A549 (cell line): Measurements from ENCODE around the gene SERPINB2. TPM values are rescaled to one million over a fixed set of nuclear protein-coding genes. Genes with fewer than 3 reads are reported as not detected.

Experiments
- ATAC-seq, 2 experiments: fragments of 200-7000 bp in 1 of 2; fragments of >200 bp in 1 of 2; cut with Nextera tagmentation in 1 of 2; cut with Tn5 transposase in 1 of 2; 3 replicates each; pipeline versions ENCODE4 v1.8.0 to v1.9.1; 2018 to 2020; ENCODE audit warnings: mild to moderate bottlenecking in 1 of 2, moderate library complexity in 1 of 2
- CTCF ChIA-PET: fragments of 300-600 bp; sonication (Branson Sonifier 250); formaldehyde crosslinking; extraction: SDS; loops from one replicate; lab custom pipeline; 2021; ENCODE audit warnings: antibody characterized with exemption, inconsistent platforms; lab: Yijun Ruan, JAX
- POLR2A ChIA-PET: fragments of 350-600 bp; formaldehyde crosslinking; extraction: SDS; loops from one replicate; lab custom pipeline; 2021; ENCODE audit warnings: antibody characterized with exemption, inconsistent platforms; lab: Yijun Ruan, JAX
- DNase-seq, 2 experiments: peaks; one replicate each; pipeline versions ENCODE4 v3.0.0 to v3.0.0-alpha.2; 2011 to 2016; ENCODE audit warnings: low read depth in 1 of 2, low spot score in 1 of 2
- FAIRE-seq: peaks from 2 replicates; lab custom pipeline; 2011; peaks lifted over from hg19 to GRCh38; lab: Jason Lieb, UNC
- H3K27ac ChIP-seq, 2 experiments: fragments of >200 bp; sonication (Bioruptor Twin); formaldehyde crosslinking; 3 replicates each; pipeline ENCODE4 v1.5.1; 2016 to 2017
- H3K4me1 ChIP-seq: fragments of >200 bp; sonication (Bioruptor Twin); formaldehyde crosslinking; 3 replicates; pipeline ENCODE4 v1.6.1; 2016
- H3K4me2 ChIP-seq: fragments of >200 bp; sonication (Bioruptor Twin); formaldehyde crosslinking; 3 replicates; pipeline ENCODE4 v1.6.1; 2016
- H3K4me3 ChIP-seq: fragments of >200 bp; sonication (Bioruptor Twin); formaldehyde crosslinking; 3 replicates; pipeline ENCODE4 v1.5.1; 2016
- H3K9me3 ChIP-seq: fragments of >200 bp; sonication (Bioruptor Twin); formaldehyde crosslinking; 3 replicates; pipeline ENCODE4 v1.6.1; 2016
- BHLHE40 ChIP-seq: IDR thresholded peaks from 2 replicates; pipeline ENCODE4 v1.6.1; 2012; ENCODE audit warnings: low read depth, low read length, inconsistent platforms
- CEBPB ChIP-seq, 2 experiments: fragments of >200 bp in 1 of 2; sonication (Bioruptor Twin) in 1 of 2; formaldehyde crosslinking in 1 of 2; IDR thresholded peaks; 2 replicates each; pipeline ENCODE4 v1.6.1; 2012 to 2016
- EHMT2 ChIP-seq: fragments of 200-600 bp; sonication (generic); IDR thresholded peaks from 2 replicates; pipeline ENCODE4 v1.6.1; 2016; ENCODE audit warnings: antibody characterized with exemption, low read depth, mild to moderate bottlenecking, moderate library complexity
- FOSL2 ChIP-seq, 2 experiments: fragments of 450-650 bp in 1 of 2; fragments of >200 bp in 1 of 2; sonication (Bioruptor Twin) in 1 of 2; formaldehyde crosslinking; IDR thresholded peaks; 2 replicates each; pipeline versions ENCODE4 v1.5.0 to v1.6.1; 2016 to 2020; ENCODE audit warnings: mild to moderate bottlenecking in 1 of 2, moderate library complexity in 1 of 2
- FOXS1 ChIP-seq: fragments of 250-450 bp; sonication (Bioruptor Pico); IDR thresholded peaks from 2 replicates; pipeline ENCODE4 v1.5.0; 2020; ENCODE audit warnings: mild to moderate bottlenecking, moderate library complexity
- HOXB13 ChIP-seq: fragments of 250-450 bp; sonication (Bioruptor Pico); IDR thresholded peaks from 2 replicates; pipeline ENCODE4 v1.5.0; 2020; ENCODE audit warnings: low read depth, mild to moderate bottlenecking, moderate library complexity
- MAFK ChIP-seq: fragments of 450-650 bp; IDR thresholded peaks from 2 replicates; pipeline ENCODE4 v1.6.1; 2014; ENCODE audit not compliant: partially characterized antibody
- NPAS2 ChIP-seq: fragments of 250-450 bp; sonication (Bioruptor Pico); IDR thresholded peaks from 2 replicates; pipeline ENCODE4 v1.8.0; 2022; ENCODE audit warnings: mild to moderate bottlenecking, moderate library complexity, borderline replicate concordance
- POLR2AphosphoS2 ChIP-seq: conservative IDR thresholded peaks from 2 replicates; pipeline ENCODE4 v1.6.1; 2012; ENCODE audit warnings: low read length, improper control_type of control experiment, inconsistent platforms
- SMC3 ChIP-seq: fragments of >200 bp; sonication (Bioruptor Twin); formaldehyde crosslinking; IDR thresholded peaks from 3 replicates; pipeline ENCODE4 v1.6.1; 2018; ENCODE audit warnings: inconsistent platforms
- WGBS: methylation state at CpG from one replicate; pipeline ENCODE4 v1.1.6; 2017; ENCODE audit errors: missing lambda C conversion rate; 5-methylcytosine and 5-hydroxymethylcytosine counted together
- polyA plus RNA-seq, 4 experiments: library from polyadenylated mRNA; depleted of rRNA in 3 of 4; stranded (reverse); fragments of >200 nt; fragmentation: RNase III in 1 of 4; extraction: RNeasy Plus Mini Kit Qiagen cat#74134 plus additional on column Dnase treatment in 1 of 4; gene quantifications; 2 replicates in 3 of 4; 3 replicates in 1 of 4; pipeline ENCODE4 v1.2.3, GENCODE V29; 2011 to 2017
- TF ChIP-seq, protein P1 (sequence below): fragments of 250-450 bp; sonication (Bioruptor Pico); IDR thresholded peaks from 2 replicates; pipeline ENCODE4 v1.5.0; 2021; ENCODE audit warnings: mild to moderate bottlenecking, moderate library complexity, borderline replicate concordance
- TF ChIP-seq, protein P2 (sequence below): fragments of 450-650 bp; IDR thresholded peaks from 2 replicates; pipeline ENCODE4 v1.6.1; 2014; ENCODE audit warnings: antibody characterized with exemption
- TF ChIP-seq, protein P3 (sequence below): fragments of >200 bp; sonication (Bioruptor Twin); formaldehyde crosslinking; IDR thresholded peaks from 3 replicates; pipeline ENCODE4 v1.6.1; 2016
- TF ChIP-seq, protein P4 (sequence below): fragments of >200 bp; sonication (Bioruptor Twin); formaldehyde crosslinking; IDR thresholded peaks from 2 replicates; pipeline ENCODE4 v1.6.1; 2016

SERPINB2 gene
- polyA plus RNA-seq, 2 of the 4 experiments (the other 2 are of a cell fraction): not detected

DNA sequence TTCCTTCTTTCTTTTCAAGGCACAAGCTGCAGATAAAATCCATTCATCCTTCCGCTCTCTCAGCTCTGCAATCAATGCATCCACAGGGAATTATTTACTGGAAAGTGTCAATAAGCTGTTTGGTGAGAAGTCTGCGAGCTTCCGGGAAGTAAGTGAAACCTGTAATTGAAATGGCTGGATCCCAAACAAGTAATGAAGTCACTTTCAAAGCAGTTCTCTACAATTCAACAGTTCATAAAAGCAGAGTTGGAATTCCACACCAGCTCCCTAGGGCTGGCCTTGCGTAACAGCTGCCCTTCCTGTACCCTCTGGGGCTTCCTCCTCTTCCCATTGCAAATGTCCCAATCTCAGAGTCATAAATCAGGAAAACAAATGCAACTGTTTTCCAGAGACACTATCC is 9.6 kb downstream of the SERPINB2 start:
- H3K4me3 ChIP-seq: no peak overlapping the region
- ChIA-PET POLR2A (no interaction called here), CTCF (no interaction called here)
- TF ChIP-seq, protein P1, sequence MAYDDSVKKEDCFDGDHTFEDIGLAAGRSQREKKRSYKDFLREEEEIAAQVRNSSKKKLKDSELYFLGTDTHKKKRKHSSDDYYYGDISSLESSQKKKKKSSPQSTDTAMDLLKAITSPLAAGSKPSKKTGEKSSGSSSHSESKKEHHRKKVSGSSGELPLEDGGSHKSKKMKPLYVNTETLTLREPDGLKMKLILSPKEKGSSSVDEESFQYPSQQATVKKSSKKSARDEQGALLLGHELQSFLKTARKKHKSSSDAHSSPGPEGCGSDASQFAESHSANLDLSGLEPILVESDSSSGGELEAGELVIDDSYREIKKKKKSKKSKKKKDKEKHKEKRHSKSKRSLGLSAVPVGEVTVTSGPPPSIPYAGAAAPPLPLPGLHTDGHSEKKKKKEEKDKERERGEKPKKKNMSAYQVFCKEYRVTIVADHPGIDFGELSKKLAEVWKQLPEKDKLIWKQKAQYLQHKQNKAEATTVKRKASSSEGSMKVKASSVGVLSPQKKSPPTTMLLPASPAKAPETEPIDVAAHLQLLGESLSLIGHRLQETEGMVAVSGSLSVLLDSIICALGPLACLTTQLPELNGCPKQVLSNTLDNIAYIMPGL: no peak
- TF ChIP-seq HOXB13 (CRISPR knock-in tag) (no peak), NPAS2 (CRISPR knock-in tag) (no peak), FOSL2 (IDR thresholded peaks at IDR 0.05) (no peak), FOSL2 (CRISPR knock-in tag; IDR thresholded peaks at IDR 0.05) (no peak), EHMT2 (no peak), BHLHE40 (no peak), CEBPB (IDR thresholded peaks at IDR 0.05) (no peak), POLR2AphosphoS2 (no peak), SMC3 (no peak)
- TF ChIP-seq, protein P2, sequence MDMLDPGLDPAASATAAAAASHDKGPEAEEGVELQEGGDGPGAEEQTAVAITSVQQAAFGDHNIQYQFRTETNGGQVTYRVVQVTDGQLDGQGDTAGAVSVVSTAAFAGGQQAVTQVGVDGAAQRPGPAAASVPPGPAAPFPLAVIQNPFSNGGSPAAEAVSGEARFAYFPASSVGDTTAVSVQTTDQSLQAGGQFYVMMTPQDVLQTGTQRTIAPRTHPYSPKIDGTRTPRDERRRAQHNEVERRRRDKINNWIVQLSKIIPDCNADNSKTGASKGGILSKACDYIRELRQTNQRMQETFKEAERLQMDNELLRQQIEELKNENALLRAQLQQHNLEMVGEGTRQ: no peak
- TF ChIP-seq, protein P3, sequence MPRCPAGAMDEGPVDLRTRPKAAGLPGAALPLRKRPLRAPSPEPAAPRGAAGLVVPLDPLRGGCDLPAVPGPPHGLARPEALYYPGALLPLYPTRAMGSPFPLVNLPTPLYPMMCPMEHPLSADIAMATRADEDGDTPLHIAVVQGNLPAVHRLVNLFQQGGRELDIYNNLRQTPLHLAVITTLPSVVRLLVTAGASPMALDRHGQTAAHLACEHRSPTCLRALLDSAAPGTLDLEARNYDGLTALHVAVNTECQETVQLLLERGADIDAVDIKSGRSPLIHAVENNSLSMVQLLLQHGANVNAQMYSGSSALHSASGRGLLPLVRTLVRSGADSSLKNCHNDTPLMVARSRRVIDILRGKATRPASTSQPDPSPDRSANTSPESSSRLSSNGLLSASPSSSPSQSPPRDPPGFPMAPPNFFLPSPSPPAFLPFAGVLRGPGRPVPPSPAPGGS: no peak
- H3K27ac ChIP-seq: no peak overlapping the region
- H3K9me3 ChIP-seq: no peaks in the 10 kb centered on the region
- WGBS: 45% methylated on average over 4 of the region's 4 CpGs
- ATAC-seq: no peak
- H3K4me2 ChIP-seq: no peak overlapping the region
- DNase-seq: no peak
- FAIRE-seq: no peak
- no peaks in the 10 kb centered on the region for H3K4me1 ChIP-seq

GRCh38 chr18:63899206-63899605 is 11.7 kb downstream of the SERPINB2 start:
- H3K4me1 ChIP-seq: no peaks in the 10 kb centered on the region
- peak; percentile 39 for TF ChIP-seq MAFK
- TF ChIP-seq, protein P4, sequence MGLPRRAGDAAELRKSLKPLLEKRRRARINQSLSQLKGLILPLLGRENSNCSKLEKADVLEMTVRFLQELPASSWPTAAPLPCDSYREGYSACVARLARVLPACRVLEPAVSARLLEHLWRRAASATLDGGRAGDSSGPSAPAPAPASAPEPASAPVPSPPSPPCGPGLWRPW: no peak
- TF ChIP-seq, all 56 proteins: peak for 1
- FAIRE-seq (no peak), DNase-seq (no peak), ATAC-seq (no peak)
- ChIA-PET CTCF (no interaction called here), POLR2A (no interaction called here)
- Histone ChIP-seq H3K9me3 (no peaks in the 10 kb centered on the region), H3K27ac (no peak overlapping the region), H3K4me2 (no peak overlapping the region), H3K4me3 (no peak overlapping the region)

DNA sequence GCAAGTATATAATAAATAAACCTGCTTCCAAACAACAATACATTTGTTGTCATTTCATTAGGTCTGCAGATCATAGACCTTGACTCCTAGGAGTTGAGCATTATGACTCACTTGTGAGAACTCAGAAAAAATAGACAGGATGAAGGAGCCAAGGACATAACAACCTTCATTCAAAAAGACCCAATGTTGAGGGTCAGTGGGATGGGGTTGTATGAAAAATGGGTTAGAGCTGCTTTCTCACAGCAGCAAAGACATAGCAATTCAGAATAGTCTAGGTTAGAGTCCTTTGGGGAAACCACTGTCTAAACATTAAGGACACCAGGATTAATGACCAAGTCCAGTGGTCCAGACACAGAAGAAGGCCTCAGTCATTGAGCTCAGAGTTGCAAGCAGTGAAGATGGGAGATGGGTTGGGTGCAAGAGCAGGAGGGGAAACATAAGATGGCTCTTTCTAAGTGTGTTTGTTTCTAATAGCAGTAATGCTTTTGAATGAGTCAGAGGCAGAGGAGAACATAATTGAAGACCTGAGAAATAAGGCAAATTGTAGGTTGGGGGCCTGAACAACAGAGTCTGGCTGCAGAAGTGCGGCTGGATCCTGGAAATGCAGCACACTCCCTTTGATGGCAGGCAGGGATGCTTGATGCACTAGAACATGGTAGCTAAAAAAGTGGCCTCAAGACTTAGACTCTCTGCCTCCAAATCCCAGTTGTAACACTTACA is 16.5 kb downstream of the SERPINB2 start:
- ChIA-PET POLR2A (no interaction called here), CTCF (no interaction called here)
- H3K9me3 ChIP-seq: no peaks in the 10 kb centered on the region
- H3K4me1 ChIP-seq: no peaks in the 10 kb centered on the region
- FAIRE-seq (no peak), ATAC-seq (no peak), DNase-seq (no peak)
- H3K4me3 ChIP-seq: no peak overlapping the region
- WGBS: 0% methylated on average over 1 of the region's 1 CpG
- no peak overlapping the region for H3K27ac ChIP-seq
- TF ChIP-seq NPAS2 (CRISPR knock-in tag): no peak
- no peak for TF ChIP-seq FOXS1 (CRISPR knock-in tag)
- no peak overlapping the region for H3K4me2 ChIP-seq

GRCh38 chr18:63904694-63905093 is 17.2 kb downstream of the SERPINB2 start:
- 0% methylated on average over 1 of the region's 1 CpG for WGBS
- no peaks in the 10 kb centered on the region for H3K9me3 ChIP-seq
- H3K4me1 ChIP-seq: no peaks in the 10 kb centered on the region
- no peak overlapping the region for H3K27ac ChIP-seq
- ChIA-PET POLR2A (no interaction called here), CTCF (no interaction called here)
- DNase-seq (no peak), FAIRE-seq (no peak), ATAC-seq (no peak)
- TF ChIP-seq, protein P3: no peak
- no peak overlapping the region for H3K4me3 ChIP-seq
- no peak overlapping the region for H3K4me2 ChIP-seq
